ENCODE data around the gene VGLL4.

VGLL4 gene

DNA sequence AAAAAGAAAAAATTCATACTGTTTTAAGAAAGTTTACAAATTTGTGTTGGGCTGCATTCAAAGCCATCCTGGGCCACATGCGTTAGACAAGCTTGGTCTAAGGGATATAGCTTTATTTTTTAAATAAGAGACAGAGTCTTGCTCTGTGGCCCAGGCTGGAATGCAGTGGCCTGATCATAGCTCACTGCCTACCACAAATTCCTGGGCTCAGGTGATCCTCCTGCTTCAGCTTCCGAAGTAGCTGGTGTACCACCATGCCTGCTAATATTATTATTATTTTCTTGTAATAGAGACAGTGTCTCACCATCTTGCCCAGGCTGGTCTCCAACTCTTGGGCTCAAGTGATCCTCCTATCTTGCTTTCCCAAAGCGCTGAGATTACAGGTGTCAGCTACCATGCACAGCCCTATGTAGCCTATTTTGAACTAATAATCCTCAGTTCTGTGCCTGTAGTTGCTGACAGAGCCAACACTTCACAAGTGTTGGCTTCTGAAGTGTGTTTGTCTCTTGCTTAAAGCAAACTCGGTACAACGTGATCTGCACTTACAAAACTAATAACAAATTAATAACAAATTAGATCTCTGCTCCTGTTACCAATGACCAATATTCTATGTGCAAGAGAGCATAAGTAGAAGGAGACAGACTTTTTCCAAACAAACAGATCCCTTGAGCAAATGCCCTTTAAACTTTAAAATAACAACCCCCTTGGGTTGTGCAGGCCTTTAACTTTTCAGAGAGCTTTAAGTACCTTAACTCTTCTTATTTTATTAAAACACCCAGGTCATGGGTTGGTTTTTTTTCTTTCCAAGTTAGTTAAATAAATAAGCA is 135.2 kb downstream of the VGLL4 start:
- H3K9me2 ChIP-seq (replicated peaks; ENCODE audit: low read depth, low read length): no peaks in the 10 kb centered on the region

DNA sequence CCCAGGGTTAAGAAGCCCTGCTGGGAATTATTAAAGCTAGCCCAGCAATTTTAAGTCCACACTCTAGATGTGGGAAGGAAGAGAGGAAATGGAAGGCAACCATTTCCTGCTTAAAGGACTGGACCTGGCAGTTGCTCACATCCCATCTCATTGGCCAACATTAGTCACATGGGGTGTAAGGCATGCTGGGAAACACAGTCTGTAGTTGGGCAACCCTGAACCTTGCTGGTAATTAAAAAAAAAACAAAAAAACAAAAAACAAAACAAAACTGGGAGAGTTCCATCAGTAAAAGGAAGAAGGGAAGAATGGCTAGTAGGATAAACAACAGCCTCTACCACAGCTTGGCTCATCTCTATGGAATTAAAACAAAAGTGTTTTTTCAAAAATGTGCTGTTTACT is 136.0 kb downstream of the VGLL4 start:
- Histone ChIP-seq H3K36me3 (ENCODE audit: insufficient read depth, low read length) (no peaks in the 10 kb centered on the region), H3K9me3 (ENCODE audit: insufficient read depth, low read depth, low read length) (no peaks in the 10 kb centered on the region; the same call in 1 of the 2 replicates), H3K27me3 (ENCODE audit: insufficient read depth, low read length, poor library complexity, severe bottlenecking) (no peaks in the 10 kb centered on the region), H4K20me1 (ENCODE audit: insufficient read depth, low read length, poor library complexity, severe bottlenecking) (no peaks in the 10 kb centered on the region), H3K4me2 (ENCODE audit: low read depth, low read length, poor library complexity, severe bottlenecking) (no peak overlapping the region), H3K9me2 (replicated peaks; ENCODE audit: low read depth, low read length) (no peaks in the 10 kb centered on the region), H2AFZ (ENCODE audit: low read length) (no peak overlapping the region), H3K9ac (ENCODE audit: low read depth, low read length, poor library complexity, severe bottlenecking) (no peak overlapping the region), H3K4me1 (ENCODE audit: insufficient read depth, low read length, poor library complexity, severe bottlenecking) (peaks cover 5% of the 10 kb centered on the region), H3K4me3 (ENCODE audit: low read length, poor library complexity, severe bottlenecking) (no peak overlapping the region), H3K79me2 (ENCODE audit: insufficient read depth, low read length) (no peaks in the 10 kb centered on the region), H3F3A (ENCODE audit: low read depth) (no peaks in the 10 kb centered on the region)
- TF ChIP-seq, protein P1, sequence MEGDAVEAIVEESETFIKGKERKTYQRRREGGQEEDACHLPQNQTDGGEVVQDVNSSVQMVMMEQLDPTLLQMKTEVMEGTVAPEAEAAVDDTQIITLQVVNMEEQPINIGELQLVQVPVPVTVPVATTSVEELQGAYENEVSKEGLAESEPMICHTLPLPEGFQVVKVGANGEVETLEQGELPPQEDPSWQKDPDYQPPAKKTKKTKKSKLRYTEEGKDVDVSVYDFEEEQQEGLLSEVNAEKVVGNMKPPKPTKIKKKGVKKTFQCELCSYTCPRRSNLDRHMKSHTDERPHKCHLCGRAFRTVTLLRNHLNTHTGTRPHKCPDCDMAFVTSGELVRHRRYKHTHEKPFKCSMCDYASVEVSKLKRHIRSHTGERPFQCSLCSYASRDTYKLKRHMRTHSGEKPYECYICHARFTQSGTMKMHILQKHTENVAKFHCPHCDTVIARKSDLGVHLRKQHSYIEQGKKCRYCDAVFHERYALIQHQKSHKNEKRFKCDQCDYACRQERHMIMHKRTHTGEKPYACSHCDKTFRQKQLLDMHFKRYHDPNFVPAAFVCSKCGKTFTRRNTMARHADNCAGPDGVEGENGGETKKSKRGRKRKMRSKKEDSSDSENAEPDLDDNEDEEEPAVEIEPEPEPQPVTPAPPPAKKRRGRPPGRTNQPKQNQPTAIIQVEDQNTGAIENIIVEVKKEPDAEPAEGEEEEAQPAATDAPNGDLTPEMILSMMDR (conservative IDR thresholded peaks at IDR 0.05; ENCODE audit: low read length): no peak
- TF ChIP-seq EZH2phosphoT487 (IDR thresholded peaks at IDR 0.05; ENCODE audit: borderline replicate concordance): no peak

More for the DNA sequence above, 135.2 kb downstream of the VGLL4 start:
- TF ChIP-seq EZH2phosphoT487 (IDR thresholded peaks at IDR 0.05; ENCODE audit: borderline replicate concordance): no peak
- TF ChIP-seq, protein P1 (conservative IDR thresholded peaks at IDR 0.05; ENCODE audit: low read length): no peak
- Histone ChIP-seq H3K79me2 (ENCODE audit: insufficient read depth, low read length) (no peaks in the 10 kb centered on the region), H3F3A (ENCODE audit: low read depth) (no peaks in the 10 kb centered on the region), H3K4me3 (ENCODE audit: low read length, poor library complexity, severe bottlenecking) (no peak overlapping the region), H2AFZ (ENCODE audit: low read length) (no peak overlapping the region), H3K4me1 (ENCODE audit: insufficient read depth, low read length, poor library complexity, severe bottlenecking) (peaks cover 5% of the 10 kb centered on the region), H4K20me1 (ENCODE audit: insufficient read depth, low read length, poor library complexity, severe bottlenecking) (no peaks in the 10 kb centered on the region), H3K27me3 (ENCODE audit: insufficient read depth, low read length, poor library complexity, severe bottlenecking) (no peaks in the 10 kb centered on the region), H3K36me3 (ENCODE audit: insufficient read depth, low read length) (no peaks in the 10 kb centered on the region), H3K9ac (ENCODE audit: low read depth, low read length, poor library complexity, severe bottlenecking) (no peak overlapping the region), H3K4me2 (ENCODE audit: low read depth, low read length, poor library complexity, severe bottlenecking) (no peak overlapping the region), H3K9me3 (ENCODE audit: insufficient read depth, low read depth, low read length) (no peaks in the 10 kb centered on the region; the same call in 1 of the 2 replicates)

Data from Loucy (cell line).